OCI-LY7 (cell line): Measurements from ENCODE around the gene MOBP.

Experiments used
- EZH2phosphoT487 ChIP-seq: fragments of 200-600 bp; sonication (generic); IDR thresholded peaks from 2 replicates; pipeline ENCODE4 v1.6.1; 2018; ENCODE audit warnings: low read depth, borderline replicate concordance, mild to moderate bottlenecking, mixed run types, antibody characterized with exemption, low read length, moderate library complexity, mixed read lengths
- TF ChIP-seq, protein P1 (sequence below): fragments of 200-600 bp; sonication (generic); conservative IDR thresholded peaks from 2 replicates; pipeline ENCODE4 v1.5.1; 2014; ENCODE audit warnings: mild to moderate bottlenecking, antibody characterized with exemption, low read length, moderate library complexity, mixed read lengths

DNA sequence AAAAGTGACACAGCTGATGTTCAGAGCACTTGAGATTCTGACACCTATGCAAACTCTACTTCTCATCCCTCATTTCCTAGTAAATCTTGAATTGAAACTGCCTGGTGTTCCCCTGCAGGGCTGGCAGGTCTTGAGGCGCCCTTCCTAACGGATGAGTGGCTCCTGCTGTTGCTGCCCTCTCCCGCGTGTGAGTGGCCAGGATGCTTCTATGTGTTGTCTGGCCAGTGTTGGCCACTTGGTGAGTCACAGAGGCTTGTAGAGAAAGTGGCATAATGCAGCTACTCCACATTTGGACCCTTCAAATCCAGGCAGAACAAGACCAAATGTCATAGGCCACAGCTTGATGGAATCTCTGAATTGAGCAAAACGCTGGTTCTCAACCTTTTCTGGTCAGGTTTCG lies 63.6 kb downstream of the MOBP start:
- TF ChIP-seq, protein P1, sequence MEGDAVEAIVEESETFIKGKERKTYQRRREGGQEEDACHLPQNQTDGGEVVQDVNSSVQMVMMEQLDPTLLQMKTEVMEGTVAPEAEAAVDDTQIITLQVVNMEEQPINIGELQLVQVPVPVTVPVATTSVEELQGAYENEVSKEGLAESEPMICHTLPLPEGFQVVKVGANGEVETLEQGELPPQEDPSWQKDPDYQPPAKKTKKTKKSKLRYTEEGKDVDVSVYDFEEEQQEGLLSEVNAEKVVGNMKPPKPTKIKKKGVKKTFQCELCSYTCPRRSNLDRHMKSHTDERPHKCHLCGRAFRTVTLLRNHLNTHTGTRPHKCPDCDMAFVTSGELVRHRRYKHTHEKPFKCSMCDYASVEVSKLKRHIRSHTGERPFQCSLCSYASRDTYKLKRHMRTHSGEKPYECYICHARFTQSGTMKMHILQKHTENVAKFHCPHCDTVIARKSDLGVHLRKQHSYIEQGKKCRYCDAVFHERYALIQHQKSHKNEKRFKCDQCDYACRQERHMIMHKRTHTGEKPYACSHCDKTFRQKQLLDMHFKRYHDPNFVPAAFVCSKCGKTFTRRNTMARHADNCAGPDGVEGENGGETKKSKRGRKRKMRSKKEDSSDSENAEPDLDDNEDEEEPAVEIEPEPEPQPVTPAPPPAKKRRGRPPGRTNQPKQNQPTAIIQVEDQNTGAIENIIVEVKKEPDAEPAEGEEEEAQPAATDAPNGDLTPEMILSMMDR: no peak
- TF ChIP-seq EZH2phosphoT487: no peak
